Neural cell (in vitro differentiated cells): Measurements from ENCODE around the gene ATP6V1F.

ENCODE experiments used
- CTCF ChIP-seq: fragments of 450-650 bp; IDR thresholded peaks from 2 replicates; pipeline ENCODE4 v1.5.1; 2014; ENCODE audit warnings: antibody characterized with exemption, mild to moderate bottlenecking, moderate library complexity; ENCODE audit not compliant: poor library complexity, severe bottlenecking
- EP300 ChIP-seq: fragments of 450-650 bp; conservative IDR thresholded peaks from 2 replicates; pipeline ENCODE4 v1.6.1; 2014; ENCODE audit warnings: antibody characterized with exemption, mild to moderate bottlenecking, moderate library complexity; ENCODE audit not compliant: poor library complexity, severe bottlenecking
- EZH2 ChIP-seq: fragments of 200-600, 300-800 bp; shearing (Covaris generic), sonication (generic); IDR thresholded peaks from 2 replicates; pipeline ENCODE4 v1.6.1; 2014; ENCODE audit warnings: antibody characterized with exemption, low read length, borderline replicate concordance, mild to moderate bottlenecking; ENCODE audit not compliant: insufficient read depth, poor library complexity, severe bottlenecking
- TAF1 ChIP-seq: IDR thresholded peaks from 2 replicates; pipeline ENCODE4 v1.6.1; 2012; ENCODE audit warnings: low read depth

- TF ChIP-seq CTCF (no peak), EZH2 (no peak), EP300 (no peak), TAF1 (no peak)
Observed at GRCh38 chr7:128899392-128899791, 36.7 kb downstream of the ATP6V1F start.
